ENCODE measurements around the gene KLHL6. TPM values are rescaled to one million over a fixed set of nuclear protein-coding genes. Genes with fewer than 3 reads are reported as not detected.

Gene KLHL6
- total RNA-seq, 4 donors from 2014 or later, result 2.1 to 4.5 (median 3.0) TPM

DNA sequence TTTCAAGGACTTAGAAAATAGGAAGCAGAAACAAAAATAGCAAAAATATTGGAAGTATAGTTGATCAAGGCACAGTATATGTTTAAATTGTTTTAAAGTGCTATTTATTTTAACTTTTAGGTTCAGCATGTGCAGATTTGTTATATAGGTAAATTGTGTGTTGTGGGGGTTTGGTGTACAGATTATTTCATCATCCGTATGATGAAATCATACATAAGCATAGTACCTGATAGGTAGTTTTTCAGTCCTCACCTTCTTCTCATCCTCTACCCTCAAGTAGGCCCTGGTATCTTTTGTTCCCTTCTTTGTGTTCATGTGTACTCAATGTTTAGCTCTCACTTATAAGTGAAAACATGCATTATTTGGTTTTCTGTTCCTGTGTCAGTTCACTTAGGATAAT, 50.9 kb downstream of the KLHL6 start:
- 94 to 96% methylated on average over 1 of the region's 1 CpG for WGBS, 2 donors
- TF ChIP-seq, protein P1, sequence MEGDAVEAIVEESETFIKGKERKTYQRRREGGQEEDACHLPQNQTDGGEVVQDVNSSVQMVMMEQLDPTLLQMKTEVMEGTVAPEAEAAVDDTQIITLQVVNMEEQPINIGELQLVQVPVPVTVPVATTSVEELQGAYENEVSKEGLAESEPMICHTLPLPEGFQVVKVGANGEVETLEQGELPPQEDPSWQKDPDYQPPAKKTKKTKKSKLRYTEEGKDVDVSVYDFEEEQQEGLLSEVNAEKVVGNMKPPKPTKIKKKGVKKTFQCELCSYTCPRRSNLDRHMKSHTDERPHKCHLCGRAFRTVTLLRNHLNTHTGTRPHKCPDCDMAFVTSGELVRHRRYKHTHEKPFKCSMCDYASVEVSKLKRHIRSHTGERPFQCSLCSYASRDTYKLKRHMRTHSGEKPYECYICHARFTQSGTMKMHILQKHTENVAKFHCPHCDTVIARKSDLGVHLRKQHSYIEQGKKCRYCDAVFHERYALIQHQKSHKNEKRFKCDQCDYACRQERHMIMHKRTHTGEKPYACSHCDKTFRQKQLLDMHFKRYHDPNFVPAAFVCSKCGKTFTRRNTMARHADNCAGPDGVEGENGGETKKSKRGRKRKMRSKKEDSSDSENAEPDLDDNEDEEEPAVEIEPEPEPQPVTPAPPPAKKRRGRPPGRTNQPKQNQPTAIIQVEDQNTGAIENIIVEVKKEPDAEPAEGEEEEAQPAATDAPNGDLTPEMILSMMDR (IDR thresholded peaks at IDR 0.05), result no peak
- TF ChIP-seq POLR2A (IDR thresholded peaks at IDR 0.05) (no peak), EP300 (IDR thresholded peaks at IDR 0.05) (no peak)

DNA sequence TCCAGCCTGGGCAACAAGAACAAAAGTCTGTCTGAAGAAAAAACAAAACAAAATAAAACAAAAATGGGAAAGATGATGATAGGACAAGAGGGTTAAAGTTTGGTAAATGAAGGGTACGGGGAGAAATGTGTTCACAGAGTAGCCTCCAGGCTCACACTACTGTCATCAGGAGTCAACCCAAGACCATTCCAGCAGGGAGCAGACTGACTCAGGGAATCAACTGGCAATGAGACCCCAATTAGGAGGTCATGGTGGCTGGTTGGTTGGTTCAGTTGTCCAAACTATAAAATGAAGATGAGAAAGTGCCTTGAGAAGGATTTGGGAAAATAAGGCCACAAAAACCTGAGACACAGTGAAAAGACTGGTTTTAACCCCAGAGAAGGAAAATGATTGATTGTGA, 51.8 kb downstream of the KLHL6 start:
- WGBS, 2 donors, result 60 to 68% methylated on average over 1 of the region's 1 CpG
- Histone ChIP-seq H3K27ac (no peak overlapping the region), H3K36me3 (no peaks in the 10 kb centered on the region), H3K27me3 (no peaks in the 10 kb centered on the region), H3K4me1 (no peaks in the 10 kb centered on the region), H3K9me3 (peaks cover 0 to 13% (median 0%) of the 10 kb centered on the region in 4 donors), H3K4me3 (no peak overlapping the region)
- no peak for DNase-seq (ENCODE audit: low spot score in 2 of 2)
- TF ChIP-seq EP300 (IDR thresholded peaks at IDR 0.05) (no peak), POLR2A (IDR thresholded peaks at IDR 0.05) (no peak)
- TF ChIP-seq, protein P1 (IDR thresholded peaks at IDR 0.05), result no peak

More for the DNA sequence above, 50.9 kb downstream of the KLHL6 start:
- H3K4me1 ChIP-seq, result no peaks in the 10 kb centered on the region
- H3K4me3 ChIP-seq, result no peak overlapping the region
- H3K27ac ChIP-seq, result no peak overlapping the region
- H3K27me3 ChIP-seq, result no peaks in the 10 kb centered on the region
- no peak for DNase-seq (ENCODE audit: low spot score in 2 of 2)
- H3K36me3 ChIP-seq, result no peaks in the 10 kb centered on the region
- peaks cover 0 to 13% (median 0%) of the 10 kb centered on the region in 4 donors for H3K9me3 ChIP-seq

DNA sequence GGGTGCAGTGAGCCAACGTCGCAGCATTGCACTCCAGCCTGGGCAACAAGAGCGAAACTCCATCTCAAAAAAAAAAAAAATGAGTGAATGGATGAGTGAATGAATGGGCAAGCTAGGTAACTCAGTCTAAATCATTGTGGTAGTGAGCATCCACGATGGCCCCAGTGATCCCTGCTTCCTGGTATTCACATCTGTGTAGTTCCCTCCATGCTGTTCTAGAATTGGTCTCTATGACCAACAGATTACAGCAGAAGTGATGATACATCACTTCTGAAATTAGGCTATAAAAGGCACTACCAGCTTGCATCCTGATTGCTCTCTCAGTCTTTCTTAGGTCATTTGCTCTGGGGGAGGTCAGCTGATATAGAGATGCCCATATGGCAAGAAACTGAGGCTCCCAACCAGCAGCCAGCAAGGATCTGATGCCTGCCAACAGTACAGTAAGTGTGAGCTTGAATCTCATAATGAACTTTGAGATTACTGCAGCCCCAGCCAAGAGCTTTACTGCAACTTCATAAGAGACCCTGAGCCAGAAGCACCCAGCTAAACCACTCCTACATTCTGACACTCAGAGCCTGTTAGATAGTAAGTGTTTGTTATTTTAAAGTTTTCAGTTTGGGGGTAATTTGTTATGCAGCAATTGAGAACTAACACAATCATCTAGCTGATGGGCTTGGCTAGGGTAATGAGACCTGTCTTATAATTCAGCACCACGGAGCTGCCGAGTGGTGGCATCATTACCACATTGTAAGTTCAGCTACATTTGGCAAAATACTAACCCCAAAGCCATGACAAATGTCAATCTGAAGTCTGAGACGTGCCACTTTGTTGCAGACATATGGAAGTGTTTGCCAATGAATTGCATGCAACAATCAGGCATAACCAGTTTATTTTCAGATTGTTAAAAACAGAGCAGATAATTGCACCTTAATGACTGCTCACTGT, 53.0 kb downstream of the KLHL6 start:
- H3K4me3 ChIP-seq, result no peak overlapping the region
- H3K36me3 ChIP-seq, result no peaks in the 10 kb centered on the region
- WGBS, 2 donors, result 70 to 71% methylated on average over 7 of the region's 7 CpGs
- H3K27me3 ChIP-seq, result no peaks in the 10 kb centered on the region
- H3K4me1 ChIP-seq, result no peaks in the 10 kb centered on the region
- peaks cover 0 to 13% (median 0%) of the 10 kb centered on the region in 4 donors for H3K9me3 ChIP-seq
- H3K27ac ChIP-seq, result no peak overlapping the region
- no peak for DNase-seq (ENCODE audit: low spot score in 2 of 2)
- TF ChIP-seq, protein P1 (IDR thresholded peaks at IDR 0.05), result peak in 3 of 5 experiments; percentile 6 to 28 (median 13)
- no peak for TF ChIP-seq EP300 (IDR thresholded peaks at IDR 0.05)

DNA sequence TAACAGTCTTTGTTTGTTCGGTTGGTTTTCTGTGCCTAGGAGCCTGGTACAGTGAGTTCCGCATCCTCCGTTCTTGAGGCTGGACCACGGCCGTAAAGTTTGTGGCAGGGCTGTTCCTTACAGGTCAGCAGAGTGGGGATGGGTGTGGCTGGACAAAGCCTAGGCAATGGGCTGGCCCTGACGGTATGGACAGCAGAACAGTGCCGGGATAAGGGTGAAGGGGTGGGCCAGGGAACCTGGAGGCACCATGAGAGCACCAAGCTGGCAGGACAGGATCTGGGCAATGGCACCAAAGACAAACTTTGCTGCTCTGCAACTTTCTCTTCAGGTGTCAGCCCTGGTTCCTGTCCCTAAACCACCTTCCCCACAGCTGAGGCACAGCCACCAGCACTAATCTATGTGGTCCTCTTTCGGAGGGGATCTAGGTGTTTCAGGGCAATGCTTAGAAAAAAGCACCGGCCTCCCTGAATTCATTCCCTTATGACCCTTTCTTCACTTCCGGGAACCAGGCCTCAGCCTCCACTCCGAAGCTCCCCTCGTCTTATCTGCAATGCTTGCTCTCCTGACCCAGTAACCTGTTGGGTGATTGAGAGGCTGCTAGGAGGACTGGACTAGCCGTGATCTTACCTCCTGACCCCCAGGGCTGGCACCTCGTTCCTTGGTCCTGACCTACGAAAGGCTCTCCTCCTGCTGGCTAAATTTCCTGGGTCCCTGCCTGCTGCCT, 54.4 kb downstream of the KLHL6 start:
- no peak for DNase-seq (ENCODE audit: low spot score in 2 of 2)
- TF ChIP-seq, protein P1 (IDR thresholded peaks at IDR 0.05), result no peak
- TF ChIP-seq EP300 (IDR thresholded peaks at IDR 0.05), result no peak
- TF ChIP-seq POLR2A (IDR thresholded peaks at IDR 0.05), result no peak
- Histone ChIP-seq H3K4me3 (no peak overlapping the region), H3K27me3 (no peaks in the 10 kb centered on the region), H3K9me3 (peaks cover 0 to 9% (median 0%) of the 10 kb centered on the region in 4 donors), H3K4me1 (no peaks in the 10 kb centered on the region), H3K36me3 (no peaks in the 10 kb centered on the region), H3K27ac (no peak overlapping the region)
- 88 to 89% methylated on average over 15 of the region's 15 CpGs for WGBS, 2 donors

DNA sequence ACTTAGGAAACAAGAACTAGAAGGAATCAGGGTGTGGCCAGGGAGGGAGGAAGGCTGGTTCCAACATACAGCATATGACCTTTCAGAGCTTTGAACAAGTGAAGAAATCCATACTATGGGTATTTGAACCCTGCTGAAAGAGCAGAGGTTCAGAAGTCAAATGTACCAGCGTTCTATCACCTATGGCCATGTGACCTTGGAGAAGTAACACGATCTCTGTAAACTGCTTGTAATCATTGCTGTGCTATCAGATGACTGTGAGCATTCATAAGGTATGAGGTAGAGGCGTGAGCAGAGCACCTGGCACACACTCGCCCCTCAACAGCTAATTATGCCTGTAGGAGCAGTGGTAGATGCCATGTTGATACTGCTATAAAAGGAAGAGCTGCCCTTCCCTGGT, 55.2 kb downstream of the KLHL6 start:
- TF ChIP-seq EP300 (IDR thresholded peaks at IDR 0.05) (no peak), POLR2A (IDR thresholded peaks at IDR 0.05) (no peak)
- TF ChIP-seq, protein P1 (IDR thresholded peaks at IDR 0.05), result no peak
- no peak for DNase-seq (ENCODE audit: low spot score in 2 of 2)
- Histone ChIP-seq H3K36me3 (no peaks in the 10 kb centered on the region), H3K4me1 (no peaks in the 10 kb centered on the region), H3K4me3 (no peak overlapping the region), H3K27me3 (no peaks in the 10 kb centered on the region), H3K27ac (no peak overlapping the region), H3K9me3 (peaks cover 0 to 8% (median 0%) of the 10 kb centered on the region in 4 donors)
- 84 to 92% methylated on average over 4 of the region's 4 CpGs for WGBS, 2 donors

Measured in tibial nerve (tissue), 4 donors.